Peyer's patch (tissue), 4 donors: Measurements from ENCODE around the gene RNASE12.

Experiments used
- POLR2A ChIP-seq, 2 donors: fragments of 450-650 bp; IDR thresholded peaks; one replicate each; pipeline ENCODE4 v1.5.1; 2017; ENCODE audit warnings: antibody characterized with exemption in 2 of 2, mild to moderate bottlenecking in 2 of 2, moderate library complexity in 2 of 2
- TF ChIP-seq, protein P1 (sequence below), 6 experiments: fragments of 450-650 bp in 4 of 6; fragments of 200-600 bp in 2 of 6; sonication (generic) in 1 of 6; IDR thresholded peaks; one replicate each; pipeline ENCODE4 v1.5.1; 2017 to 2019; ENCODE audit warnings: antibody characterized with exemption in 6 of 6, mild to moderate bottlenecking in 3 of 6, moderate library complexity in 1 of 6

DNA sequence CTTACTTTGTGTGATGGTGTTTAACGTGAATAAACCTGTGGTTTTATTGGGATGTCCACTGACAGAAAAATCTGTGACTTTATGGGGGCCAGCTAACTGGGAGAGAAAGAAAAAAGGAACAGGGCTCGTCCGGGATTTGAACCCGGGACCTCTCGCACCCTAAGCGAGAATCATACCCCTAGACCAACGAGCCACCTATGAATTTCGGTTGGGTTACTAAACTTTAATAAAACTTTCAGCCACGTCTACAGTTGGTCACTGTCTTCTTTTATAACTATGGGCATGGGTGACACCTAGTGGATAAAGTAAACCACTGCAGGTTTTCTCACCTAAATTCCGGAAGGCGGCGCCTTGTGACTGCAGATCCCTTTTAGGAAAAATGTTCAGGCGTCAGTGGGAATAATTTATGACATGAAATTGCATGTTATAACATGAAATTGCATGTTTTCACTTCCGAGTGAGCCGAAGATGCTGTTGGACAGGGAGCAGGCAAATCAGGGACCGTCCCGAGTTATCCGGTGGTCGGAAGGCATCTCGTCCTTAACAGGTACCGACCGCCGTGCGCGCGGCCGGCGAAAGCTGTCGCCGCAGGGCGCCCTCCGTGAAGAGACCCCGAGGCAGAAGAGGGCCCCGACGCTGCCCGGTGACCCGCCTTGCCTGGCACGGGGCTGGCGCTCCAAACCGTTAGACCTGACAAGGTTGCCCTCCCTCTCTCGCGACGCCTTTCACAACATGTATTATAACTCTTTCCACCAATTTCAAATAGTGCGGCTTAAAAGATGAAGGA, 18.2 kb upstream of the RNASE12 start:
- TF ChIP-seq, protein P1, sequence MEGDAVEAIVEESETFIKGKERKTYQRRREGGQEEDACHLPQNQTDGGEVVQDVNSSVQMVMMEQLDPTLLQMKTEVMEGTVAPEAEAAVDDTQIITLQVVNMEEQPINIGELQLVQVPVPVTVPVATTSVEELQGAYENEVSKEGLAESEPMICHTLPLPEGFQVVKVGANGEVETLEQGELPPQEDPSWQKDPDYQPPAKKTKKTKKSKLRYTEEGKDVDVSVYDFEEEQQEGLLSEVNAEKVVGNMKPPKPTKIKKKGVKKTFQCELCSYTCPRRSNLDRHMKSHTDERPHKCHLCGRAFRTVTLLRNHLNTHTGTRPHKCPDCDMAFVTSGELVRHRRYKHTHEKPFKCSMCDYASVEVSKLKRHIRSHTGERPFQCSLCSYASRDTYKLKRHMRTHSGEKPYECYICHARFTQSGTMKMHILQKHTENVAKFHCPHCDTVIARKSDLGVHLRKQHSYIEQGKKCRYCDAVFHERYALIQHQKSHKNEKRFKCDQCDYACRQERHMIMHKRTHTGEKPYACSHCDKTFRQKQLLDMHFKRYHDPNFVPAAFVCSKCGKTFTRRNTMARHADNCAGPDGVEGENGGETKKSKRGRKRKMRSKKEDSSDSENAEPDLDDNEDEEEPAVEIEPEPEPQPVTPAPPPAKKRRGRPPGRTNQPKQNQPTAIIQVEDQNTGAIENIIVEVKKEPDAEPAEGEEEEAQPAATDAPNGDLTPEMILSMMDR (IDR thresholded peaks at IDR 0.05) = peak; percentile 88 to 100 (median 99)
- no peak for TF ChIP-seq POLR2A (IDR thresholded peaks at IDR 0.05)
